C4-2B (cell line): Measurements from ENCODE around the gene INO80D.

Experiments
- CTCF ChIP-seq: fragments of 450-650 bp; conservative IDR thresholded peaks from 2 replicates; pipeline ENCODE4 v1.5.1; 2017; ENCODE audit warnings: mild to moderate bottlenecking
- ZFX ChIP-seq: fragments of 450-650 bp; IDR thresholded peaks from 2 replicates; pipeline ENCODE4 v1.6.1; 2017

GRCh38 chr2:205948883-205949282, 137.1 kb downstream of the INO80D start:
- TF ChIP-seq CTCF (no peak), ZFX (no peak)
